ENCODE measurements around the gene IL25. TPM values are rescaled to one million over a fixed set of nuclear protein-coding genes. Genes with fewer than 3 reads are reported as not detected.

The IL25 gene
- polyA plus RNA-seq, 1 donor (not counting 4 experiments of a cell fraction or from before 2014, with no cell fraction given) = not detected

DNA sequence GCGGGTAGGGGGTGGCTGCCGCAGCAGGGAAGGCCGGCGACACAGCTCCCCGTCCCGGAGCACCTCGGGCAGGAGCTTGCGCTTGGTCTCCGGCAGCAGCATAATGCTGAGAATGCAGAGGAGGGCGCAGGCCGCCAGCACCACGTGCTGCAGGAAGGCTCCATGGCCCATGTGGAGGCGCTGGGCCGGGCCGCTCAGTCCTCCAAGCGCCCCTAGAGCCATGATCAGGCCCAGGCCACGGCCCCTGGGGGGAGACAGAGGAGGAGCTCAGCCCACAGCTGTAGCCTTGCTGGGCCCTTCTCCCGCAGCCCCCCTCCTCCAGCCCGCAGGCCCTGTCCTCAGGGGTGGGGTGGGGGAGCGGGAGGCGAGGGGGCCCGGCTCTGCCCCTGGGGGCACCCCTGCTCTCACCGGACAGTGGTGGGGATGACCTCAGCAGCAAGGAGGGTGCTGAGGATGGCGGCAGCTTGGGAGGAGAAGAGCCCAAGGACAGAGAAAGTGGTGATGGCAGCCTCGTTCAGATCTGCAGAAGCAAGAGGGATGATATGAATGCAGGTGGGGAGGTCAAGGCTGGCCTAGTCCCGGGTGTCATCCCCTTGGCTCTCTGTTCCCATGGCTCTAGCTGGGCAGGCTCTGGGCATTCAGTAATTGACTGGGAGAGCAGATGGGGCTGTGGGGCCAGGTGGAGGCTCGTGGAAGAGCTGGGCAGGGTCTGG lies 25.8 kb upstream of the IL25 start:
- Histone ChIP-seq H4K20me1 (ENCODE audit: control insufficient read depth, extremely low read depth, insufficient read depth, low read length) (no peaks in the 10 kb centered on the region), H3K9ac (ENCODE audit: control insufficient read depth, extremely low read depth, insufficient read depth, low read length) (no peak overlapping the region), H3K4me1 (ENCODE audit: control insufficient read depth, extremely low read depth, insufficient read depth, low read length) (peaks cover 2% of the 10 kb centered on the region), H3K27ac (ENCODE audit: control insufficient read depth, insufficient read depth, low read length) (no peak overlapping the region), H2AFZ (ENCODE audit: control insufficient read depth, low read length) (no peak overlapping the region), H3K79me2 (ENCODE audit: control insufficient read depth, insufficient read depth, low read length) (no peaks in the 10 kb centered on the region), H3K27me3 (ENCODE audit: control insufficient read depth, extremely low read depth, insufficient read depth, low read length) (peaks cover 13% of the 10 kb centered on the region), H3K36me3 (ENCODE audit: control insufficient read depth in 2 of 2, extremely low read depth in 1 of 2, insufficient read depth in 2 of 2, low read length in 2 of 2) (no peaks in the 10 kb centered on the region), H3K9me3 (ENCODE audit: control insufficient read depth, low read depth, low read length) (no peaks in the 10 kb centered on the region), H3K9me1 (ENCODE audit: control insufficient read depth, extremely low read depth, insufficient read depth, low read length) (no peaks in the 10 kb centered on the region), H3K4me2 (ENCODE audit: control insufficient read depth, extremely low read depth, insufficient read depth, low read depth, low read length) (no peak overlapping the region), H3K4me3 (ENCODE audit: control insufficient read depth in 2 of 3, extremely low read depth in 1 of 3, insufficient read depth in 2 of 3, low read depth in 1 of 3, low read length in 3 of 3) (no peak overlapping the region)
- TF ChIP-seq, protein P1, sequence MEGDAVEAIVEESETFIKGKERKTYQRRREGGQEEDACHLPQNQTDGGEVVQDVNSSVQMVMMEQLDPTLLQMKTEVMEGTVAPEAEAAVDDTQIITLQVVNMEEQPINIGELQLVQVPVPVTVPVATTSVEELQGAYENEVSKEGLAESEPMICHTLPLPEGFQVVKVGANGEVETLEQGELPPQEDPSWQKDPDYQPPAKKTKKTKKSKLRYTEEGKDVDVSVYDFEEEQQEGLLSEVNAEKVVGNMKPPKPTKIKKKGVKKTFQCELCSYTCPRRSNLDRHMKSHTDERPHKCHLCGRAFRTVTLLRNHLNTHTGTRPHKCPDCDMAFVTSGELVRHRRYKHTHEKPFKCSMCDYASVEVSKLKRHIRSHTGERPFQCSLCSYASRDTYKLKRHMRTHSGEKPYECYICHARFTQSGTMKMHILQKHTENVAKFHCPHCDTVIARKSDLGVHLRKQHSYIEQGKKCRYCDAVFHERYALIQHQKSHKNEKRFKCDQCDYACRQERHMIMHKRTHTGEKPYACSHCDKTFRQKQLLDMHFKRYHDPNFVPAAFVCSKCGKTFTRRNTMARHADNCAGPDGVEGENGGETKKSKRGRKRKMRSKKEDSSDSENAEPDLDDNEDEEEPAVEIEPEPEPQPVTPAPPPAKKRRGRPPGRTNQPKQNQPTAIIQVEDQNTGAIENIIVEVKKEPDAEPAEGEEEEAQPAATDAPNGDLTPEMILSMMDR (optimal IDR thresholded peaks at IDR 0.05 in 1 of 3, IDR thresholded peaks at IDR 0.05 in 1 of 3, conservative IDR thresholded peaks at IDR 0.05 in 1 of 3; ENCODE audit: extremely low read depth in 1 of 3, insufficient read depth in 2 of 3, low read length in 3 of 3) = no peak
- TF ChIP-seq EZH2 (IDR thresholded peaks at IDR 0.05; ENCODE audit: low read length) = no peak
- FAIRE-seq = no peak
- dilution Hi-C loops (cut with MboI; ENCODE audit: extremely low pct_ligation_motif_present, low sequenced_read_pairs) = no loop called here
- no peak for DNase-seq (ENCODE audit: low read depth, low spot score)

- Histone ChIP-seq H3K27ac (ENCODE audit: control insufficient read depth, insufficient read depth, low read length) (no peak overlapping the region), H3K79me2 (ENCODE audit: control insufficient read depth, insufficient read depth, low read length) (no peaks in the 10 kb centered on the region), H3K4me3 (ENCODE audit: control insufficient read depth in 2 of 3, extremely low read depth in 1 of 3, insufficient read depth in 2 of 3, low read depth in 1 of 3, low read length in 3 of 3) (no peak overlapping the region), H3K9me1 (ENCODE audit: control insufficient read depth, extremely low read depth, insufficient read depth, low read length) (no peaks in the 10 kb centered on the region), H4K20me1 (ENCODE audit: control insufficient read depth, extremely low read depth, insufficient read depth, low read length) (no peaks in the 10 kb centered on the region), H2AFZ (ENCODE audit: control insufficient read depth, low read length) (no peak overlapping the region), H3K9me3 (ENCODE audit: control insufficient read depth, low read depth, low read length) (no peaks in the 10 kb centered on the region), H3K4me1 (ENCODE audit: control insufficient read depth, extremely low read depth, insufficient read depth, low read length) (peaks cover 3% of the 10 kb centered on the region), H3K9ac (ENCODE audit: control insufficient read depth, extremely low read depth, insufficient read depth, low read length) (no peak overlapping the region), H3K36me3 (ENCODE audit: control insufficient read depth in 2 of 2, extremely low read depth in 1 of 2, insufficient read depth in 2 of 2, low read length in 2 of 2) (no peaks in the 10 kb centered on the region), H3K4me2 (ENCODE audit: control insufficient read depth, extremely low read depth, insufficient read depth, low read depth, low read length) (no peak overlapping the region), H3K27me3 (ENCODE audit: control insufficient read depth, extremely low read depth, insufficient read depth, low read length) (peaks cover 16% of the 10 kb centered on the region)
- TF ChIP-seq, protein P1 (optimal IDR thresholded peaks at IDR 0.05 in 1 of 3, IDR thresholded peaks at IDR 0.05 in 1 of 3, conservative IDR thresholded peaks at IDR 0.05 in 1 of 3; ENCODE audit: extremely low read depth in 1 of 3, insufficient read depth in 2 of 3, low read length in 3 of 3) = no peak
- no peak for TF ChIP-seq EZH2 (IDR thresholded peaks at IDR 0.05; ENCODE audit: low read length)
- dilution Hi-C loops (cut with MboI; ENCODE audit: extremely low pct_ligation_motif_present, low sequenced_read_pairs) = no loop called here
- FAIRE-seq = no peak
- no peak for DNase-seq (ENCODE audit: low read depth, low spot score)
Measured at GRCh38 chr14:23347406-23348296, 25.0 kb upstream of the IL25 start.
